Dermis blood vessel endothelial cell (primary cell): Measurements from ENCODE around the gene EPM2AIP1. TPM values are rescaled to one million over a fixed set of nuclear protein-coding genes. Genes with fewer than 3 reads are reported as not detected.
"Not testable (repeated sequence)": the region's sequence is repeated elsewhere in the genome, so short reads cannot be mapped to it uniquely, and the experiment has no call there.

Source experiments
- DNase-seq: peaks from one replicate; pipeline ENCODE4 v3.0.0; 2010
- total RNA-seq: library from RNA; depleted of rRNA; stranded (reverse); fragments of >200 nt; gene quantifications from 2 replicates; pipeline ENCODE4 v1.2.3, GENCODE V29; 2014

EPM2AIP1 gene
- total RNA-seq, 1 donor from 2014 or later, result 15.7 TPM

GRCh38 chr3:36991923-36992805, 767 bp downstream of the EPM2AIP1 start:
- peak; percentile 56 for DNase-seq

- DNase-seq, result no peak
These were observed 1.8 kb downstream of the EPM2AIP1 start for GRCh38 chr3:36991147-36991546.

- no peak for DNase-seq
These were observed 3.4 kb downstream of the EPM2AIP1 start for GRCh38 chr3:36989568-36989967.

GRCh38 chr3:36989005-36989404, 3.9 kb downstream of the EPM2AIP1 start:
- no peak for DNase-seq

- DNase-seq, result peak; percentile 39
These were observed 4.6 kb downstream of the EPM2AIP1 start for GRCh38 chr3:36988356-36988755.

GRCh38 chr3:36981006-36981405, 11.9 kb downstream of the EPM2AIP1 start:
- no peak for DNase-seq

GRCh38 chr3:36973139-36973538, 19.8 kb downstream of the EPM2AIP1 start:
- DNase-seq, result no peak

GRCh38 chr3:36972163-36972562, 20.8 kb downstream of the EPM2AIP1 start:
- no peak for DNase-seq

GRCh38 chr3:36969540-36970432, 23.1 kb downstream of the EPM2AIP1 start:
- DNase-seq, result peak; percentile 53

GRCh38 chr3:36969085-36969484, 23.8 kb downstream of the EPM2AIP1 start:
- DNase-seq, result no peak

GRCh38 chr3:36965440-36965839, 27.5 kb downstream of the EPM2AIP1 start:
- no peak for DNase-seq

- DNase-seq, result no peak
These were observed 28.1 kb downstream of the EPM2AIP1 start for GRCh38 chr3:36964817-36965216.

GRCh38 chr3:36964331-36964730, 28.6 kb downstream of the EPM2AIP1 start:
- DNase-seq, result no peak

GRCh38 chr3:36963008-36963407, 29.9 kb downstream of the EPM2AIP1 start:
- not testable (repeated sequence) for DNase-seq

- no peak for DNase-seq
These were observed 32.4 kb downstream of the EPM2AIP1 start for GRCh38 chr3:36960502-36960901.

- DNase-seq, result peak; percentile 36
These were observed 33.1 kb downstream of the EPM2AIP1 start for GRCh38 chr3:36959821-36960220.

- peak; percentile 8 for DNase-seq
These were observed 34.9 kb downstream of the EPM2AIP1 start for GRCh38 chr3:36957862-36958686.

GRCh38 chr3:36957063-36957462, 35.9 kb downstream of the EPM2AIP1 start:
- DNase-seq, result no peak

GRCh38 chr3:36956155-36956554, 36.8 kb downstream of the EPM2AIP1 start:
- no peak for DNase-seq

- DNase-seq, result no peak
These were observed 38.3 kb downstream of the EPM2AIP1 start for GRCh38 chr3:36954452-36955134.

- not testable (repeated sequence) for DNase-seq
These were observed 45.1 kb downstream of the EPM2AIP1 start for GRCh38 chr3:36947814-36948213.
